OCI-LY7 (cell line): ENCODE measurements around the gene NAP1L4. TPM values are rescaled to one million over a fixed set of nuclear protein-coding genes. Genes with fewer than 3 reads are reported as not detected.
A peak's percentile ranks its signal among the peaks of the same experiment; 100 is the strongest.

Source experiments
- BruUV-seq: library from RNA; stranded (reverse); fragments of 400-500 nt; replicated peaks from 2 replicates; lab custom pipeline; 2021; lab: Mats Ljungman, UMichigan
- CTCF ChIA-PET: fragments of 300-600 bp; sonication (Branson Sonifier 250); formaldehyde crosslinking; loops from one replicate; lab custom pipeline; 2022; ENCODE audit warnings: antibody characterized with exemption; ENCODE audit not compliant: unreplicated experiment; lab: Charles Lee
- POLR2A ChIA-PET: fragments of 300-600 bp; sonication (Branson Sonifier 250); formaldehyde crosslinking; loops from one replicate; lab custom pipeline; 2022; ENCODE audit warnings: antibody characterized with exemption; lab: Charles Lee
- DNase-seq: peaks from one replicate; pipeline ENCODE4 v3.0.0-alpha.2; 2015; ENCODE audit warnings: low spot score
- H2AFZ ChIP-seq: fragments of 200-600 bp; sonication (generic), shearing (Covaris generic); 2 replicates; pipeline ENCODE4 v1.6.1; 2014; ENCODE audit warnings: mild to moderate bottlenecking, antibody characterized with exemption, low read length, moderate library complexity
- H3K27ac ChIP-seq: fragments of 200-600 bp; sonication (generic); 2 replicates; pipeline ENCODE4 v1.5.1; 2014; ENCODE audit warnings: mixed run types, low read depth, mild to moderate bottlenecking, moderate library complexity, low read length, inconsistent platforms; ENCODE audit not compliant: poor library complexity, severe bottlenecking
- H3K36me3 ChIP-seq: fragments of 200-600 bp; sonication (generic); 2 replicates; pipeline ENCODE4 v1.6.1; 2014; ENCODE audit warnings: mild to moderate bottlenecking, antibody characterized with exemption, low read length, moderate library complexity, mixed read lengths; ENCODE audit not compliant: insufficient read depth
- H3K4me1 ChIP-seq: fragments of 200-600 bp; sonication (generic); 2 replicates; pipeline ENCODE4 v1.5.1; 2014; ENCODE audit warnings: mild to moderate bottlenecking, low read length; ENCODE audit not compliant: insufficient read depth, poor library complexity, severe bottlenecking
- H3K4me2 ChIP-seq: fragments of 200-600 bp; sonication (generic); 2 replicates; pipeline ENCODE4 v1.6.1; 2014; ENCODE audit warnings: mild to moderate bottlenecking, low read length
- H3K4me3 ChIP-seq: fragments of 200-600 bp; sonication (generic); 2 replicates; pipeline ENCODE4 v1.5.1; 2014; ENCODE audit warnings: mild to moderate bottlenecking, low read depth, low read length; ENCODE audit not compliant: poor library complexity, severe bottlenecking
- H3K79me2 ChIP-seq: fragments of 200-600 bp; sonication (generic); 2 replicates; pipeline ENCODE4 v1.6.1; 2016; ENCODE audit warnings: low read depth, mild to moderate bottlenecking, low read length, moderate library complexity, mixed read lengths; ENCODE audit not compliant: insufficient read depth
- H3K9me2 ChIP-seq: fragments of 200-600 bp; sonication (generic); 2 replicates; pipeline ENCODE4 v1.6.1; 2016; ENCODE audit warnings: mild to moderate bottlenecking, low read length, mixed read lengths; ENCODE audit not compliant: insufficient read depth
- H3K9me3 ChIP-seq: fragments of 200-600 bp; sonication (generic); 2 replicates; pipeline ENCODE4 v1.6.1; 2014; ENCODE audit warnings: mild to moderate bottlenecking, mixed run types, low read length, mixed read lengths
- H4K20me1 ChIP-seq: fragments of 200-600 bp; sonication (generic); 2 replicates; pipeline ENCODE4 v1.6.1; 2014; ENCODE audit warnings: mild to moderate bottlenecking, antibody characterized with exemption, low read length, moderate library complexity, mixed read lengths; ENCODE audit not compliant: insufficient read depth
- EZH2phosphoT487 ChIP-seq: fragments of 200-600 bp; sonication (generic); IDR thresholded peaks from 2 replicates; pipeline ENCODE4 v1.6.1; 2018; ENCODE audit warnings: low read depth, borderline replicate concordance, mild to moderate bottlenecking, mixed run types, antibody characterized with exemption, low read length, moderate library complexity, mixed read lengths
- intact Hi-C: fragments of 100-400 bp; cut with micrococcal nuclease; formaldehyde crosslinking; loops from one replicate; pipeline ENCODE4 v1.10.0; 2022; ENCODE audit not compliant: unreplicated experiment
- total RNA-seq, 2 experiments: library from RNA; depleted of rRNA in 1 of 2; stranded (reverse); fragments of >200 nt in 1 of 2; shearing (Covaris generic) in 1 of 2; gene quantifications; 2 replicates each; pipeline ENCODE4 v1.2.3, GENCODE V29; 2014 to 2022
- TF ChIP-seq, protein P1 (sequence below): fragments of 200-600 bp; sonication (generic); conservative IDR thresholded peaks from 2 replicates; pipeline ENCODE4 v1.5.1; 2014; ENCODE audit warnings: mild to moderate bottlenecking, antibody characterized with exemption, low read length, moderate library complexity, mixed read lengths

Gene NAP1L4
- total RNA-seq, 2 experiments from 2014 or later: 152 to 183 TPM

DNA sequence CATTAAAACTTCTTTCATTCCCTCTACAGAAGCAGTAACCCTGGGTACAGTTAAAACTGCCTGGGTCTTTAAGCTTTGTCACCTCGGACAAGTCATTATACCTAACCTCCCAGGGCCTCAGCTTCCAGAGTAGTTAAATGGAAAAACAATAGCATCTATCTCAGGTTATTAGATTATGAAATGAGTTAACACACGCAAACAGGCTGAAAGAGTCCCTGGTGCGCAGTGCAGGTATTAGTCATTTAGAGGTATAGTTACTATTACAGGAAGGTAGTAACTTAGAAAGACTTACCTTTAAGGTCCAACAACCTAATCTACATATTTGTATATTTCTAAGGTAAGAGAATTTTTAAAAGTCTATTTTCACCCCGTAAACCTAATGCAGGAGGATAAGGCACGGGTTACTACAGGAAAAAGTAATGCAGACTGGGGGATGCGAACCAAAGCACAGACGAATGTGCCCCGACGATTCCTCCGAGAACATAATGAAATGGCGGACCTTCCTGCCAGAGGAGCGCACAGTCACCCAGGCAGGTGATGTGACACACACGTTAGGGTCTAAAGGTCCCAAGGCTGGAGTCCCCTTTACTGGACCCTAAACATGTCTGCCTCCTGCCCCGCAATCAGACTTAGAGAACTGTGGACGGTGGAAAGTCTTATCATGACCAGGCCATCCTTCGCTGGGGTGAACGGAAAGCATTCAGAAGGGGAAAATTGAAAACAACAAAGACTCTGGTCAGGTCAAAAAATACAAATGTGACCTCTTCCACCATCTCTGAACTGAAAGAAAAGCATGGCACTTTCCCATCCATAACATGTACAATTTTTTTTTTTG lies 1.3 kb downstream of the NAP1L4 start:
- Histone ChIP-seq H2AFZ (no peak overlapping the region), H3K79me2 (peaks cover 60% of the 10 kb centered on the region), H3K4me1 (peaks cover 18% of the 10 kb centered on the region), H3K27ac (peak overlapping the region; percentile 69), H3K4me3 (peak overlapping the region; percentile 97), H3K4me2 (peak overlapping the region; percentile 76), H3K9me3 (no peaks in the 10 kb centered on the region; the same call in 1 of the 2 replicates), H4K20me1 (peaks cover 38% of the 10 kb centered on the region), H3K9me2 (no peaks in the 10 kb centered on the region), H3K36me3 (peaks cover 59% of the 10 kb centered on the region)
- DNase-seq: peak; percentile 62
- no TSS peak for BruUV-seq
- TF ChIP-seq, protein P1, sequence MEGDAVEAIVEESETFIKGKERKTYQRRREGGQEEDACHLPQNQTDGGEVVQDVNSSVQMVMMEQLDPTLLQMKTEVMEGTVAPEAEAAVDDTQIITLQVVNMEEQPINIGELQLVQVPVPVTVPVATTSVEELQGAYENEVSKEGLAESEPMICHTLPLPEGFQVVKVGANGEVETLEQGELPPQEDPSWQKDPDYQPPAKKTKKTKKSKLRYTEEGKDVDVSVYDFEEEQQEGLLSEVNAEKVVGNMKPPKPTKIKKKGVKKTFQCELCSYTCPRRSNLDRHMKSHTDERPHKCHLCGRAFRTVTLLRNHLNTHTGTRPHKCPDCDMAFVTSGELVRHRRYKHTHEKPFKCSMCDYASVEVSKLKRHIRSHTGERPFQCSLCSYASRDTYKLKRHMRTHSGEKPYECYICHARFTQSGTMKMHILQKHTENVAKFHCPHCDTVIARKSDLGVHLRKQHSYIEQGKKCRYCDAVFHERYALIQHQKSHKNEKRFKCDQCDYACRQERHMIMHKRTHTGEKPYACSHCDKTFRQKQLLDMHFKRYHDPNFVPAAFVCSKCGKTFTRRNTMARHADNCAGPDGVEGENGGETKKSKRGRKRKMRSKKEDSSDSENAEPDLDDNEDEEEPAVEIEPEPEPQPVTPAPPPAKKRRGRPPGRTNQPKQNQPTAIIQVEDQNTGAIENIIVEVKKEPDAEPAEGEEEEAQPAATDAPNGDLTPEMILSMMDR: no peak
- no peak for TF ChIP-seq EZH2phosphoT487
- CTCF ChIA-PET: no interaction called here
- POLR2A ChIA-PET: interaction anchor here (0.9 to 2.1 kb wide), 4 partner anchors 7 to 45 kb away, joined by 3 to 9 read pairs (median 6); no protein-coding TSS in a partner anchor
- intact Hi-C loops: loop anchor here (5.0 kb wide), 1 partner anchor 604 kb away; no protein-coding TSS in a partner anchor

DNA sequence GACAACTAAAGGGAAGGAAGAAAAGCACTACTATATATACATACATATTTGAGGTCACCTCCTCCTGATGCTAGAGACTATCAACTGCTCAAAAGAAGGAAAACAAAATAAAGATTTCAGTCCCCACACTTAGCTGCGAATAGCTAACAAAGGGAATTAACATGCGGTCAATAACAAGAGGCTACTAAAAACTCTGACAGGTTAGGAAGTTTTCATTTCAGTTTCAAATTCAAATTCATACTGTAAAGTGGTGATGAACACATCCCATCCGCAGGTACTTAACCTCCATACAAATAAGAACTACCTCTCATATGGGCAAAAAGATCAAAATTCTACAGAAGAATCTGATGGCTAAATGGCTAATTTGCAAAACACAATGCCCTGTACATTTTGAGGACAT lies 2.6 kb downstream of the NAP1L4 start:
- Histone ChIP-seq H2AFZ (no peak overlapping the region), H3K9me3 (no peaks in the 10 kb centered on the region; the same call in 1 of the 2 replicates), H4K20me1 (peaks cover 47% of the 10 kb centered on the region), H3K9me2 (no peaks in the 10 kb centered on the region), H3K79me2 (peaks cover 73% of the 10 kb centered on the region), H3K4me3 (peak overlapping the region; percentile 97), H3K36me3 (peaks cover 71% of the 10 kb centered on the region), H3K4me1 (peaks cover 22% of the 10 kb centered on the region), H3K27ac (peak overlapping the region; percentile 35), H3K4me2 (peak overlapping the region; percentile 76)
- TF ChIP-seq EZH2phosphoT487: no peak
- TF ChIP-seq, protein P1: no peak
- BruUV-seq: no TSS peak
- intact Hi-C loops: no loop called here
- ChIA-PET POLR2A (interaction anchor here (0.6 to 2.1 kb wide), 8 partner anchors 8 to 71 kb away, joined by 3 to 9 read pairs (median 4); no protein-coding TSS in a partner anchor), CTCF (interaction anchor here (0.6 kb wide), 1 partner anchor 1142 kb away, joined by 4 read pairs; no protein-coding TSS in a partner anchor)
- DNase-seq: peak; percentile 11
